Measurements from ENCODE around the gene SLC7A1. TPM values are rescaled to one million over a fixed set of nuclear protein-coding genes. Genes with fewer than 3 reads are reported as not detected.

SLC7A1 gene
- total RNA-seq, 4 donors from 2014 or later = 72.6 to 101 (median 86.7) TPM

DNA sequence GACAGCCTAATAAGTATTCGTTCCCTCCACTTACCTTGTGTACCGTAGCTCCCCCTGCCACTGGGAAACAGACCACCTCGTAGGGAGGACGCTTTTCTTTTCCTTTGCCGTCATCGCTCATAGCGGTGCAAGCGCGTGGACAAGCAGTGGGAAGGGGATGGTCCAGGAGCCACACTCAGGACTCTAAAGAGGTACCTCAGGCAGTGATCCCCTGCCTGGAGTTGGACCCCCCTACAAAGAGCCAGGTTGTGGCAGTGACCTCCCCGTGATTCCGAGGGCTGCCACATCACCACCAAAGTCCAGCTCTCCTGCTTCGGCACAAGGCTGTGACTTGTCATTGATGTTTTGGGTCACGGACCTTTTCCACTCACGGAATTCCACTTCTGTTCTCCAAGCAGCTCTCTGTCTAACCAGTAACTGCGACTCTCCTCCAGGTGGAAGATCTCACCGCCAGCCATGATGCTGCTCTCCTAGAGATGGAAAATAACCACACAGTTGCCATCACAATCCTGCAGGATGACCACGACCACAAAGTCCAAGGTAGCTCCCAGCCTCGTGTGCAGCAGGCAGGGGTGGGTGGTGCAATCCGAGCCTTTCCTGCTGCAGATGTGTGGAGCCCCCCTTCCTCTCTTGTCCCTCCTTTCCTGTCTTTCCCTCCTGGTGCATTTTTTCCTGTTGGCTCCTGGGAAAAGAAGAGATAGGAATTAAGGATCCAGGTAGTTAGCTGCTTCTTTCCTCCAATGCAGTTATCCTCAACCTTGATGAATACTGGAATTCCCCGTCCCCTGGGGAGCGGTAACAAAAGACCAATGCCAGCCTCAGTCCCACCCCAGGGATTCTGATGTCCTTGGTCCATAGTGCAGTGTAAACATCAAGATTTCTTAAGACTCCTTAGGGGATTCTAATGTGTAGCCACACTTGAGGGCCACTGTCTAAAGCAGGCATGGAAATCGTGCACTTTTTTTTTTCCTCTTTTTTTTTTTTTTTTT, 107.7 kb downstream of the SLC7A1 start:
- no peak for DNase-seq (ENCODE audit: low spot score in 2 of 2)
- H3K27me3 ChIP-seq = peaks cover 7% of the 10 kb centered on the region
- H3K36me3 ChIP-seq = no peaks in the 10 kb centered on the region
- no peak overlapping the region for H3K27ac ChIP-seq
- H3K9me3 ChIP-seq = no peaks in the 10 kb centered on the region
- no peak overlapping the region for H3K4me3 ChIP-seq
- no peaks in the 10 kb centered on the region for H3K4me1 ChIP-seq
- no peak for TF ChIP-seq EP300 (IDR thresholded peaks at IDR 0.05)
- TF ChIP-seq POLR2A (IDR thresholded peaks at IDR 0.05) = no peak
- TF ChIP-seq, protein P1, sequence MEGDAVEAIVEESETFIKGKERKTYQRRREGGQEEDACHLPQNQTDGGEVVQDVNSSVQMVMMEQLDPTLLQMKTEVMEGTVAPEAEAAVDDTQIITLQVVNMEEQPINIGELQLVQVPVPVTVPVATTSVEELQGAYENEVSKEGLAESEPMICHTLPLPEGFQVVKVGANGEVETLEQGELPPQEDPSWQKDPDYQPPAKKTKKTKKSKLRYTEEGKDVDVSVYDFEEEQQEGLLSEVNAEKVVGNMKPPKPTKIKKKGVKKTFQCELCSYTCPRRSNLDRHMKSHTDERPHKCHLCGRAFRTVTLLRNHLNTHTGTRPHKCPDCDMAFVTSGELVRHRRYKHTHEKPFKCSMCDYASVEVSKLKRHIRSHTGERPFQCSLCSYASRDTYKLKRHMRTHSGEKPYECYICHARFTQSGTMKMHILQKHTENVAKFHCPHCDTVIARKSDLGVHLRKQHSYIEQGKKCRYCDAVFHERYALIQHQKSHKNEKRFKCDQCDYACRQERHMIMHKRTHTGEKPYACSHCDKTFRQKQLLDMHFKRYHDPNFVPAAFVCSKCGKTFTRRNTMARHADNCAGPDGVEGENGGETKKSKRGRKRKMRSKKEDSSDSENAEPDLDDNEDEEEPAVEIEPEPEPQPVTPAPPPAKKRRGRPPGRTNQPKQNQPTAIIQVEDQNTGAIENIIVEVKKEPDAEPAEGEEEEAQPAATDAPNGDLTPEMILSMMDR (IDR thresholded peaks at IDR 0.05) = no peak
- TF ChIP-seq POLR2AphosphoS5 (IDR thresholded peaks at IDR 0.05) = no peak
- 91% methylated on average over 22 of the region's 22 CpGs for WGBS

DNA sequence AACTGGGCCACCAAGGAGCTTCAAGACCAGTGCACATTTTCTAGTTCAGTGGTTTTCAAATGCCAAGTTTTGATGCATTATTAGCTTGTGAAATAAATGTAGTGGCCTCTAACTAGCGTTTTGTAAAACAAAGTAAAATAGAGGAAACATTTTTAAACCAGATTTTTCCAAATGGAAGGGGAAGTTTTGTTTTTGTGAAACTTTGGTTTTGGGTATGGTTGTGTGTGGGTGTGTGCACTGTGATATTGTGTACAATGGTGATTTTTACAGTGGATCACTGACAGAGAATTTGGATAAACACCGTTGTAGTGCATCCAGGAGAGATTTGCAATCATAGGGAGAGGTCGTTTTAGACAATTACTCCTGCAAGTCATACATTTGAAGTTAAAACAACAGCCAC, 108.9 kb downstream of the SLC7A1 start:
- WGBS = 66% methylated on average over 3 of the region's 3 CpGs
- Histone ChIP-seq H3K36me3 (no peaks in the 10 kb centered on the region), H3K27me3 (peaks cover 7% of the 10 kb centered on the region), H3K4me3 (no peak overlapping the region), H3K9me3 (no peaks in the 10 kb centered on the region), H3K27ac (no peak overlapping the region), H3K4me1 (no peaks in the 10 kb centered on the region)
- DNase-seq (ENCODE audit: low spot score in 2 of 2) = no peak
- TF ChIP-seq POLR2A (IDR thresholded peaks at IDR 0.05) = no peak

DNA sequence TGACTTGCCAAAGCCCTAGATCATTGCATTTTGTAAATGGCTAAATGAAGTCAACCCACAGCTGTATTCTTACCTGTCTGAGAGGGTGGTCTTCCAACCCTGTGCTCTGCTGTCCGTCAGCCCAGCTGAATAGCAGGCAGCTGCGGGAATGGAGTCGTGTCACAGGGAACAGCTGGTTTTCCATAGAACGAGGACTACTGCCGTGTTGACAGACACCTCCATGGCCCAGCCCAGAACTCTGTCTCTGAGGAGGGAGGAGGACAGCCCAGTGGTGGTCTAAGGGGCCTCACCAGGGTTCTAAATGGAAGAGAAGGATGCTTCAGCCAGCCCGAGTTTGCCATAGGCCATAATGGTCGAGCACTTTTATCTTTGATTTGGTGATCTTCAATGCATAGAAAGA, 110.7 kb downstream of the SLC7A1 start:
- Histone ChIP-seq H3K27me3 (peaks cover 7% of the 10 kb centered on the region), H3K4me1 (no peaks in the 10 kb centered on the region), H3K4me3 (no peak overlapping the region), H3K27ac (no peak overlapping the region), H3K36me3 (no peaks in the 10 kb centered on the region), H3K9me3 (no peaks in the 10 kb centered on the region)
- WGBS = 83% methylated on average over 7 of the region's 7 CpGs
- TF ChIP-seq POLR2A (IDR thresholded peaks at IDR 0.05) (no peak), EP300 (IDR thresholded peaks at IDR 0.05) (no peak), POLR2AphosphoS5 (IDR thresholded peaks at IDR 0.05) (no peak)
- TF ChIP-seq, protein P1 (IDR thresholded peaks at IDR 0.05) = no peak
- no peak for DNase-seq (ENCODE audit: low spot score in 2 of 2)

DNA sequence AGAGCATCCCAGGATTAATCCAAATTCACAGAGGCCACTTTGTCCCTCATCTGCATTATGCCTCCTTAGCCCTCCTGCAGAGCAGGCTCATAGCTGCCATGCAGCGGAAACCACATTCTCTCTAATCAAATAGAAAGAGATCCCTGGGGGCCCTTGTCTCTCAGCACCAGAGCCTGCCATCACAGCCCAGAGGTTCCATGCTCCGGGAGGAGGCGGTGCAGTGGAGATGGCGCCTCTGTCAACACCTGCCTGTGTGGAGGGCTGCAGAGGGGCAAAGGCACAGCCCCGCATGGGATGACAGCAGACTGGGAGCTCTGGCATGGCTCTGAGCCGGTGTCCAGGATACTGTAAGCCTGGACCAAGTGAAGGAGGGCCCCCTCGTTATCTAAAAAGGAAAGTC, 111.3 kb downstream of the SLC7A1 start:
- Histone ChIP-seq H3K27ac (no peak overlapping the region), H3K27me3 (peaks cover 7% of the 10 kb centered on the region), H3K4me3 (no peak overlapping the region), H3K9me3 (no peaks in the 10 kb centered on the region), H3K4me1 (no peaks in the 10 kb centered on the region), H3K36me3 (no peaks in the 10 kb centered on the region)
- no peak for DNase-seq (ENCODE audit: low spot score in 2 of 2)
- 87% methylated on average over 7 of the region's 7 CpGs for WGBS
- TF ChIP-seq POLR2A (IDR thresholded peaks at IDR 0.05) = no peak
- TF ChIP-seq, protein P1 (IDR thresholded peaks at IDR 0.05) = no peak
- TF ChIP-seq EP300 (IDR thresholded peaks at IDR 0.05) = no peak
- no peak for TF ChIP-seq POLR2AphosphoS5 (IDR thresholded peaks at IDR 0.05)

DNA sequence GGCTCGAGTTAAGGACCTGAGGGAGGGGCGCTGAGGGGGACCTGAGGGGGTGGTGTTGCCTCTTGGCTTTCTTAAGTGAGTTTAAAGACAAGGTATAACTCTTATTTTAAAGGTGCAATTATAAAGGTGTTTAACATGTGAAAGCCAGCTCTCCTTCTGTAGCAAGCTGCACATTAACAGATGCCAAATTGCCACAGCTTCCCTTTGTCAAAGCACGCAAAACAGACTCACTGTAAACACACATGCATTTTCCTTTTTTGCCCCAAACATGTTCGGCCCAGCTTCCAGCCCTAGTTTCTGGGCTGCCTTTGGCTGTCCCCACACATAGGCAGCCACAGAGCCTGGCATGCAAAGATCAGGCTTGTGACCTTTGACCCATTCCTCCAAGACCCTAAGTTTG, 111.9 kb downstream of the SLC7A1 start:
- peaks cover 7% of the 10 kb centered on the region for H3K27me3 ChIP-seq
- no peaks in the 10 kb centered on the region for H3K36me3 ChIP-seq
- H3K27ac ChIP-seq = no peak overlapping the region
- TF ChIP-seq POLR2AphosphoS5 (IDR thresholded peaks at IDR 0.05) = no peak
- TF ChIP-seq, protein P1 (IDR thresholded peaks at IDR 0.05) = no peak
- TF ChIP-seq EP300 (IDR thresholded peaks at IDR 0.05) = no peak
- no peak for TF ChIP-seq POLR2A (IDR thresholded peaks at IDR 0.05)
- H3K9me3 ChIP-seq = no peaks in the 10 kb centered on the region
- no peak overlapping the region for H3K4me3 ChIP-seq
- WGBS = 72% methylated on average over 4 of the region's 4 CpGs
- DNase-seq (ENCODE audit: low spot score in 2 of 2) = no peak
- no peaks in the 10 kb centered on the region for H3K4me1 ChIP-seq

Measured in suprapubic skin (tissue), 4 donors.